HepG2 (cell line): ENCODE data around the gene BLVRB. TPM values are rescaled to one million over a fixed set of nuclear protein-coding genes. Genes with fewer than 3 reads are reported as not detected.

ENCODE experiments used
- CHD2 ChIP-seq: IDR thresholded peaks from 2 replicates; pipeline ENCODE4 v1.6.1; 2011; ENCODE audit warnings: low read depth, low read length, improper control_type of control experiment
- CREB1 ChIP-seq, 2 experiments: fragments of 450-650 bp in 1 of 2; IDR thresholded peaks; 2 replicates each; pipeline ENCODE4 v1.6.1; 2016 to 2017; ENCODE audit warnings: control low read depth in 1 of 2, mild to moderate bottlenecking in 1 of 2, missing compliant biosample characterization in 1 of 2, missing genetic modification characterization in 1 of 2
- CREB3 ChIP-seq: sonication (generic); formaldehyde crosslinking; IDR thresholded peaks from 2 replicates; pipeline ENCODE4 v1.5.0; 2020; ENCODE audit warnings: missing genetic modification reagents
- ETV6 ChIP-seq: sonication (generic); formaldehyde crosslinking; conservative IDR thresholded peaks from 2 replicates; pipeline ENCODE4 v1.4.0; 2020; ENCODE audit warnings: missing genetic modification reagents
- FOSL1 ChIP-seq: sonication (generic); formaldehyde crosslinking; IDR thresholded peaks from 2 replicates; pipeline ENCODE4 v1.9.0; 2021; ENCODE audit warnings: missing genetic modification reagents, borderline replicate concordance
- HMGXB4 ChIP-seq, 2 experiments: sonication (generic) in 1 of 2; formaldehyde crosslinking in 1 of 2; IDR thresholded peaks; 2 replicates each; pipeline versions ENCODE4 v1.4.0 to v1.6.1; 2018 to 2020; ENCODE audit warnings: missing genetic modification reagents in 2 of 2, borderline replicate concordance in 1 of 2, low read depth in 1 of 2, mild to moderate bottlenecking in 1 of 2, missing biosample characterization in 1 of 2
- MED1 ChIP-seq: sonication (generic); formaldehyde crosslinking; IDR thresholded peaks from 2 replicates; pipeline ENCODE4 v1.4.0; 2020; ENCODE audit warnings: missing genetic modification reagents
- MEF2D ChIP-seq: sonication (generic); formaldehyde crosslinking; IDR thresholded peaks from 2 replicates; pipeline ENCODE4 v1.5.1; 2020; ENCODE audit warnings: mild to moderate bottlenecking, missing genetic modification reagents
- MEIS1 ChIP-seq: sonication (generic); formaldehyde crosslinking; IDR thresholded peaks from 2 replicates; pipeline ENCODE4 v1.9.0; 2021; ENCODE audit warnings: mild to moderate bottlenecking, missing genetic modification reagents, moderate library complexity, borderline replicate concordance
- MXD3 ChIP-seq: IDR thresholded peaks from 2 replicates; pipeline ENCODE4 v1.6.1; 2016; ENCODE audit warnings: mild to moderate bottlenecking, missing biosample characterization, missing genetic modification reagents
- NFYB ChIP-seq: sonication (generic); formaldehyde crosslinking; IDR thresholded peaks from 2 replicates; pipeline ENCODE4 v1.4.0; 2020; ENCODE audit warnings: missing genetic modification reagents
- POGZ ChIP-seq: sonication (generic); formaldehyde crosslinking; IDR thresholded peaks from 2 replicates; pipeline ENCODE4 v1.4.0; 2020; ENCODE audit warnings: mild to moderate bottlenecking, missing genetic modification reagents
- SIX4 ChIP-seq: sonication (generic); formaldehyde crosslinking; IDR thresholded peaks from 2 replicates; pipeline ENCODE4 v1.4.0; 2020; ENCODE audit warnings: missing genetic modification reagents
- SP5 ChIP-seq: IDR thresholded peaks from 2 replicates; pipeline ENCODE4 v1.6.1; 2016; ENCODE audit warnings: low read depth, borderline replicate concordance
- SRF ChIP-seq: IDR thresholded peaks from 2 replicates; pipeline ENCODE4 v1.6.1; 2011; ENCODE audit warnings: mild to moderate bottlenecking, low read depth, low read length, moderate library complexity
- ZFY ChIP-seq: sonication (generic); formaldehyde crosslinking; IDR thresholded peaks from 2 replicates; pipeline ENCODE4 v1.4.0; 2020; ENCODE audit warnings: missing genetic modification reagents
- ZKSCAN1 ChIP-seq: fragments of 150-350 bp; IDR thresholded peaks from 2 replicates; pipeline ENCODE4 v1.6.1; 2014; ENCODE audit warnings: low read length
- ZKSCAN8 ChIP-seq: IDR thresholded peaks from 2 replicates; pipeline ENCODE4 v1.6.1; 2016; ENCODE audit warnings: borderline replicate concordance, missing genetic modification reagents, missing compliant biosample characterization
- ZMYM2 ChIP-seq: sonication (generic); formaldehyde crosslinking; IDR thresholded peaks from 2 replicates; pipeline ENCODE4 v1.8.0; 2022; ENCODE audit warnings: mild to moderate bottlenecking, missing genetic modification reagents
- ZNF343 ChIP-seq: sonication (generic); formaldehyde crosslinking; IDR thresholded peaks from 2 replicates; pipeline ENCODE4 v1.4.0; 2020; ENCODE audit warnings: mild to moderate bottlenecking, missing genetic modification reagents
- ZNF367 ChIP-seq: sonication (generic); formaldehyde crosslinking; IDR thresholded peaks from 2 replicates; pipeline ENCODE4 v1.4.0; 2020; ENCODE audit warnings: missing genetic modification reagents, borderline replicate concordance
- ZNF446 ChIP-seq: sonication (generic); formaldehyde crosslinking; IDR thresholded peaks from 2 replicates; pipeline ENCODE4 v1.5.0; 2020; ENCODE audit warnings: mild to moderate bottlenecking, missing genetic modification reagents
- ZNF546 ChIP-seq: sonication (generic); formaldehyde crosslinking; conservative IDR thresholded peaks from 2 replicates; pipeline ENCODE4 v1.8.1; 2023; ENCODE audit warnings: mild to moderate bottlenecking, missing genetic modification reagents
- ZNF547 ChIP-seq: sonication (generic); formaldehyde crosslinking; IDR thresholded peaks from 2 replicates; pipeline ENCODE4 v1.5.1; 2020; ENCODE audit warnings: mild to moderate bottlenecking, missing genetic modification reagents
- ZNF788 ChIP-seq: sonication (generic); formaldehyde crosslinking; IDR thresholded peaks from 2 replicates; pipeline ENCODE4 v1.5.0; 2020; ENCODE audit warnings: mild to moderate bottlenecking, missing genetic modification reagents, borderline replicate concordance
- ZNF891 ChIP-seq: sonication (generic); formaldehyde crosslinking; IDR thresholded peaks from 2 replicates; pipeline ENCODE4 v1.5.0; 2020; ENCODE audit warnings: mild to moderate bottlenecking, missing genetic modification reagents
- ZSCAN20 ChIP-seq: sonication (generic); formaldehyde crosslinking; IDR thresholded peaks from 2 replicates; pipeline ENCODE4 v1.4.0; 2020; ENCODE audit warnings: missing genetic modification reagents, mild to moderate bottlenecking, borderline replicate concordance
- ZSCAN31 ChIP-seq: sonication (generic); formaldehyde crosslinking; IDR thresholded peaks from 2 replicates; pipeline ENCODE4 v1.5.0; 2020; ENCODE audit warnings: low read depth, mild to moderate bottlenecking, missing genetic modification reagents
- polyA plus RNA-seq, 8 experiments: library from polyadenylated mRNA; depleted of rRNA in 3 of 8; stranded (reverse) in 7 of 8; unstranded in 1 of 8; fragments of >200 nt; fragmentation: Illumina TruSeq in 4 of 8; extraction: Trizol in 4 of 8; gene quantifications; 2 replicates each; pipeline versions ENCODE4 v1.2.1 to v1.2.3, GENCODE V29; 2011 to 2016; ENCODE audit warnings: low read depth in 4 of 8, missing spikeins in 1 of 8, mixed read lengths in 1 of 8; ENCODE audit not compliant: insufficient read depth in 1 of 8
- total RNA-seq, 5 experiments: library from RNA; depleted of rRNA; stranded (reverse); fragments of >200 nt; fragmentation: Illumina TruSeq; extraction: Trizol; gene quantifications; 2 replicates each; pipeline ENCODE4 v1.2.3, GENCODE V29; 2016; ENCODE audit warnings: low read depth in 1 of 5

The BLVRB gene
- total and polyA plus RNA-seq, 2 of the 13 experiments (the other 11 are each of a cell fraction or from before 2014, with no cell fraction given) = 25.9 to 51.4 TPM

GRCh38 chr19:40444000-40444824, 21.3 kb downstream of the BLVRB start, which contains the start of gene SERTAD3 (continued):
- TF ChIP-seq ZNF367 (CRISPR knock-in tag) (peak; percentile 97), ZSCAN31 (CRISPR knock-in tag) (no peak), SIX4 (CRISPR knock-in tag) (peak; percentile 25; the same call in 1 of the 2 replicates), MEF2D (CRISPR knock-in tag) (0 out of 2 replicates have a peak, but pooled peaks have one; percentile 36), ZNF343 (CRISPR knock-in tag) (no peak), ZNF891 (CRISPR knock-in tag) (no peak; the same call in 1 of the 2 replicates), ZKSCAN8 (CRISPR knock-in tag) (peak; percentile 29; the same call in 1 of the 2 replicates), POGZ (CRISPR knock-in tag) (peak; percentile 71), ZFY (peak; percentile 77), ZMYM2 (CRISPR knock-in tag) (no peak), ZNF788 (no peak), MEIS1 (no peak), CREB1 (IDR thresholded peaks at IDR 0.05) (peak; percentile 88), CREB1 (CRISPR knock-in tag; IDR thresholded peaks at IDR 0.05) (peak; percentile 88), MXD3 (CRISPR knock-in tag) (0 out of 2 replicates have a peak, but pooled peaks have one; percentile 22), MED1 (CRISPR knock-in tag) (no peak; the same call in 1 of the 2 replicates), ZSCAN20 (CRISPR knock-in tag) (0 out of 2 replicates have a peak, but pooled peaks have one; percentile 60), HMGXB4 (CRISPR knock-in tag; IDR thresholded peaks at IDR 0.05; ENCODE audit: borderline replicate concordance in 1 of 2, low read depth in 1 of 2) (peak in 1 of 2 experiments; percentile 59; a peak in 2 of 4 replicates), FOSL1 (CRISPR knock-in tag) (0 out of 2 replicates have a peak, but pooled peaks have one; percentile 10), SP5 (peak; percentile 75), ZNF547 (0 out of 2 replicates have a peak, but pooled peaks have one; percentile 27), ZKSCAN1 (no peak), CREB3 (CRISPR knock-in tag) (0 out of 2 replicates have a peak, but pooled peaks have one; percentile 47), NFYB (CRISPR knock-in tag) (peak; percentile 81), CHD2 (no peak; the same call in 1 of the 2 replicates), ETV6 (0 out of 2 replicates have a peak, but pooled peaks have one; percentile 15), ZNF546 (CRISPR knock-in tag) (0 out of 2 replicates have a peak, but pooled peaks have one; percentile 49), SRF (peak; percentile 49; the same call in 1 of the 2 replicates), ZNF446 (CRISPR knock-in tag) (peak; percentile 88)
